A549 treated with DMSO at 1 μM for 4 hours (cell line): ENCODE results near the gene NIN. TPM values are rescaled to one million over a fixed set of nuclear protein-coding genes. Genes with fewer than 3 reads are reported as not detected.

Experiments used
- total RNA-seq: library from RNA; stranded (reverse); fragments of 200-300 nt; extraction: Qiagen RNA extraction; gene quantifications from 5 replicates; pipeline ENCODE4 v1.2.3, GENCODE V29; 2022; ENCODE audit warnings: low read depth

The NIN gene, protein sequence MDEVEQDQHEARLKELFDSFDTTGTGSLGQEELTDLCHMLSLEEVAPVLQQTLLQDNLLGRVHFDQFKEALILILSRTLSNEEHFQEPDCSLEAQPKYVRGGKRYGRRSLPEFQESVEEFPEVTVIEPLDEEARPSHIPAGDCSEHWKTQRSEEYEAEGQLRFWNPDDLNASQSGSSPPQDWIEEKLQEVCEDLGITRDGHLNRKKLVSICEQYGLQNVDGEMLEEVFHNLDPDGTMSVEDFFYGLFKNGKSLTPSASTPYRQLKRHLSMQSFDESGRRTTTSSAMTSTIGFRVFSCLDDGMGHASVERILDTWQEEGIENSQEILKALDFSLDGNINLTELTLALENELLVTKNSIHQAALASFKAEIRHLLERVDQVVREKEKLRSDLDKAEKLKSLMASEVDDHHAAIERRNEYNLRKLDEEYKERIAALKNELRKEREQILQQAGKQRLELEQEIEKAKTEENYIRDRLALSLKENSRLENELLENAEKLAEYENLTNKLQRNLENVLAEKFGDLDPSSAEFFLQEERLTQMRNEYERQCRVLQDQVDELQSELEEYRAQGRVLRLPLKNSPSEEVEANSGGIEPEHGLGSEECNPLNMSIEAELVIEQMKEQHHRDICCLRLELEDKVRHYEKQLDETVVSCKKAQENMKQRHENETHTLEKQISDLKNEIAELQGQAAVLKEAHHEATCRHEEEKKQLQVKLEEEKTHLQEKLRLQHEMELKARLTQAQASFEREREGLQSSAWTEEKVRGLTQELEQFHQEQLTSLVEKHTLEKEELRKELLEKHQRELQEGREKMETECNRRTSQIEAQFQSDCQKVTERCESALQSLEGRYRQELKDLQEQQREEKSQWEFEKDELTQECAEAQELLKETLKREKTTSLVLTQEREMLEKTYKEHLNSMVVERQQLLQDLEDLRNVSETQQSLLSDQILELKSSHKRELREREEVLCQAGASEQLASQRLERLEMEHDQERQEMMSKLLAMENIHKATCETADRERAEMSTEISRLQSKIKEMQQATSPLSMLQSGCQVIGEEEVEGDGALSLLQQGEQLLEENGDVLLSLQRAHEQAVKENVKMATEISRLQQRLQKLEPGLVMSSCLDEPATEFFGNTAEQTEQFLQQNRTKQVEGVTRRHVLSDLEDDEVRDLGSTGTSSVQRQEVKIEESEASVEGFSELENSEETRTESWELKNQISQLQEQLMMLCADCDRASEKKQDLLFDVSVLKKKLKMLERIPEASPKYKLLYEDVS (N-terminal part only)
- 12.3 to 19.7 TPM (median 16.9 TPM) in 5 replicates for total RNA-seq

DNA sequence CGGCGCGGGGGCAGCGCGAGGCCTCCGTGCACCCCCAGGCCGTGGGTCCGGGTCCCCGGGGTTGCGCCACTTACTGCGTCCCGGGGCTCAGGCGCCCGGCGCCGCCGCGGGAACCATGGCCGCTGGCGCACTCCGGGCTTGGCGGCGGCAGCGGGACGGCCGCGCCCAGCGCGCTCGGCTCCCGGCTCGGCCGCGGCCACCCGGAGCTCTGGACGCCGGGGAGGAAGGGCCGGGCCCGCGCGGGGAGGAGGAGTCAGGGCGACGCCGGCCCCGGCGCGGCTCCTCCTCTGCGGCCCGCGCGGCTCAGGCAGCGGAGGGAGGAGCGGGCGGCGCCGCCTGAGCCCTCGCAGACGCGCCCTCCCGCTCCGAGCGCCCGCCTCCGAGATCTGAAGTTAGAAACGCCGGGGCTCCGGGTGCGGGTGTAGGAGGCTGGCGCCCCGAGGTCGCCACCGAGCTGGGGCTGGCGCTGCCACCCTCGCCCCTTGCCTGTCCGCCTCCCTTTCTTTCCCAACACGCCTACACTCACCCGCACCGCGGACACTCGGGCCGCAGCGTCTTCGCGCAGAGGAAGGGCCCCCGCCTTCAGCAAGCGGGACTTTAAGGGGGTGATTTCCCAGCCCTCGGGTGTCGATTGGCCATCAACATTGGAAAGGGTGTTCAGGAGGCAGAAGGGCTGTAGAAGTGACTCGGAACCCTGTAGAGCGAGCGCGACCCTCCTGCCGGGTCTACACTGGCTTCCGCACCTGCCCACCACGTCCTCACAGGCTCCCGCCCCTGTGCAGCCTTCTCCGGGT, at the start of gene NIN:
Gene NIN (minus strand): TSS at position 231 of the 794 bp plus-strand sequence. CDS start 9,106 bp downstream, outside the sequence.

DNA sequence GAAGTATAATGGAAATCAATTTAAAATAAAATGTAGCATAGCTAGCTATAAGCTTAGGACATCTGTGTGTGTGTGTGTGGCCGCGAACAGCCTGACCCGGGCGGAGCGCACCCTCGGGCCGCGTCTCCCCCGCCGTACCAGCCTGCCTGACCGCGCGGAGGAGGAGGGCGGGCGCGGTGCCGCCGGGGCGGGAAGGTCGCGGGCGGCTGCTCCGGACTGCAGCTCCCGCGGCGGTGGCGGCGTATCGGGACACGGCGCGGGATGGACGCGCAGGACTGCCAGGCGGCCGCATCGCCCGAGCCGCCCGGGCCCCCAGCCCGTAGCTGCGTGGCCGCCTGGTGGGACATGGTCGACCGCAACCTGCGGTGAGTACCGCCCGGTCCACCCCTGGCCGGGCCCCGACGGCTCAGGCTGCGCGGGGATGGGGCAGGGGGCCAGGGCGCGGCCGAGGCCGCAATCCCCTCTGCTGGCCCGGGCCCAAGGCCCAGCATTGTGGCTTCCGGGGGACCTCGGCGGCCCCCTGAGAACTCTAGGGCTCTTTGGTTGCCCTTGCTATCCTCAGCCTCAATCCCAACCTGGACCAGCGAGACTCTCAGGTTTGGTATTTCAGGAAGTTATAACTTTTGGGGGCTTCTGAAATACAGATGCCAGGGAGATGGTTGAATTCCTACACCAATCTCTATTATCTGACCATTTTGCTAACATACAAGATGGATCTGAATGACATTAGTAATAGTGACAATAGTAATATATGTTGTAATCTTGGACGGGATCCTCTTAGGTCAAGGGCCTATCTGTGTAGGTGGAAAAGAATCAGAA, 41.2 kb upstream of the NIN start, which contains the start of gene ABHD12B:
Gene ABHD12B (plus strand): TSS at position 140 of the 819 bp plus-strand sequence. CDS start 122 bp downstream, at position 262.

Other genes with a start within 250 kb of the NIN start
- 19.1 to 29.5 TPM (median 25.2 TPM) in 5 replicates for gene SAV1, start 162.9 kb downstream of the NIN start, total RNA-seq
- not detected in 5 replicates for gene ABHD12B, start 40.9 kb upstream of the NIN start, total RNA-seq
- gene PYGL, start 113.3 kb upstream of the NIN start, total RNA-seq, result 107 to 146 TPM (median 133 TPM) in 5 replicates